Liver (tissue), 9 donors: ENCODE measurements around the gene PAPPA2. TPM values are rescaled to one million over a fixed set of nuclear protein-coding genes. Genes with fewer than 3 reads are reported as not detected.

Experiments
- DNase-seq: peaks from one replicate; pipeline ENCODE4 v3.0.0-alpha.2; 2017; ENCODE audit warnings: low spot score
- H3K27ac ChIP-seq, 2 donors: one replicate each; pipeline ENCODE4 v1.7.0; 2013; ENCODE audit warnings: inconsistent platforms in 2 of 2, low read length in 2 of 2, control low read depth in 1 of 2, low read depth in 1 of 2, mild to moderate bottlenecking in 1 of 2
- H3K27me3 ChIP-seq, 4 donors: one replicate each; pipeline versions ENCODE4 v1.6.1 to v1.7.0; 2013; ENCODE audit warnings: low read length in 3 of 4, inconsistent platforms in 1 of 4, mild to moderate bottlenecking in 1 of 4, moderate library complexity in 1 of 4; ENCODE audit not compliant: control insufficient read depth in 4 of 4, insufficient read depth in 4 of 4
- H3K36me3 ChIP-seq, 4 donors: one replicate each; pipeline versions ENCODE4 v1.6.1 to v1.7.0; 2013; ENCODE audit warnings: low read length in 3 of 4, mild to moderate bottlenecking in 3 of 4, low read depth in 1 of 4, moderate library complexity in 1 of 4; ENCODE audit not compliant: control insufficient read depth in 4 of 4, insufficient read depth in 3 of 4
- H3K4me1 ChIP-seq, 4 donors: one replicate each; pipeline versions ENCODE4 v1.6.1 to v1.7.0; 2013; ENCODE audit warnings: low read length in 3 of 4, mild to moderate bottlenecking in 3 of 4, moderate library complexity in 1 of 4; ENCODE audit not compliant: control insufficient read depth in 4 of 4, insufficient read depth in 4 of 4
- H3K4me3 ChIP-seq, 3 donors: one replicate each; pipeline versions ENCODE4 v1.6.1 to v1.7.0; 2013; ENCODE audit warnings: low read length in 3 of 3, control low read depth in 1 of 3, low read depth in 1 of 3, mild to moderate bottlenecking in 1 of 3
- H3K9ac ChIP-seq, 2 donors: one replicate each; pipeline ENCODE4 v1.7.0; 2013; ENCODE audit warnings: low read length in 2 of 2, mild to moderate bottlenecking in 2 of 2, moderate library complexity in 2 of 2, control low read depth in 1 of 2, low read depth in 1 of 2
- H3K9me3 ChIP-seq, 4 donors: one replicate each; pipeline versions ENCODE4 v1.6.1 to v1.7.0; 2013; ENCODE audit warnings: low read length in 3 of 4; ENCODE audit not compliant: control insufficient read depth in 4 of 4
- ATF3 ChIP-seq: IDR thresholded peaks from 2 replicates; pipeline ENCODE4 v1.6.1; 2016; ENCODE audit warnings: antibody characterized with exemption
- CTCF ChIP-seq: fragments of 150-350 bp; IDR thresholded peaks from 2 replicates; pipeline ENCODE4 v1.5.1; 2017; ENCODE audit warnings: improper control_type of control experiment, low read depth, low read length; ENCODE audit not compliant: missing input control
- EGR1 ChIP-seq, 2 donors: IDR thresholded peaks; 2 replicates each; pipeline ENCODE4 v1.6.1; 2016 to 2018; ENCODE audit warnings: antibody characterized with exemption in 2 of 2, low read depth in 2 of 2
- FOXA1 ChIP-seq: IDR thresholded peaks from 2 replicates; pipeline ENCODE4 v1.6.1; 2016; ENCODE audit warnings: antibody characterized with exemption
- FOXA2 ChIP-seq: IDR thresholded peaks from 2 replicates; pipeline ENCODE4 v1.6.1; 2016; ENCODE audit warnings: antibody characterized with exemption
- HNF4A ChIP-seq, 2 donors: conservative IDR thresholded peaks; 2 replicates each; pipeline ENCODE4 v1.6.1; 2016; ENCODE audit warnings: antibody characterized with exemption in 2 of 2, mild to moderate bottlenecking in 2 of 2
- MAX ChIP-seq: IDR thresholded peaks from 2 replicates; pipeline ENCODE4 v1.6.1; 2016; ENCODE audit warnings: antibody characterized with exemption
- RAD21 ChIP-seq, 2 donors: IDR thresholded peaks; 2 replicates each; pipeline ENCODE4 v1.6.1; 2016; ENCODE audit warnings: antibody characterized with exemption in 2 of 2, mild to moderate bottlenecking in 2 of 2
- REST ChIP-seq: IDR thresholded peaks from 2 replicates; pipeline ENCODE4 v1.6.1; 2016; ENCODE audit warnings: antibody characterized with exemption, mild to moderate bottlenecking
- RXRA ChIP-seq, 2 donors: IDR thresholded peaks; 2 replicates each; pipeline ENCODE4 v1.6.1; 2017 to 2018; ENCODE audit warnings: antibody characterized with exemption in 2 of 2, mild to moderate bottlenecking in 1 of 2
- SP1 ChIP-seq: IDR thresholded peaks from 2 replicates; pipeline ENCODE4 v1.6.1; 2018; ENCODE audit warnings: antibody characterized with exemption, mild to moderate bottlenecking
- TAF1 ChIP-seq: conservative IDR thresholded peaks from 2 replicates; pipeline ENCODE4 v1.6.1; 2016; ENCODE audit warnings: antibody characterized with exemption, mild to moderate bottlenecking
- YY1 ChIP-seq: IDR thresholded peaks from 2 replicates; pipeline ENCODE4 v1.6.1; 2016; ENCODE audit warnings: antibody characterized with exemption, mild to moderate bottlenecking
- WGBS: extraction: QIAGEN DNeasy Blood & Tissue Kit; methylation state at CpG from one replicate; pipeline ENCODE4 v1.1.7; 2013; 5-methylcytosine and 5-hydroxymethylcytosine counted together
- polyA plus RNA-seq, 2 donors: library from polyadenylated mRNA; stranded (reverse) in 1 of 2; unstranded in 1 of 2; fragments of 200-250 nt in 1 of 2; fragments of >200 nt in 1 of 2; fragmentation: Nextera tagmentation in 1 of 2; extraction: Ambion mirVana in 1 of 2; gene quantifications; one replicate each; pipeline versions ENCODE4 v1.2.1 to v1.2.3, GENCODE V29; 2013 to 2015
- total RNA-seq, 2 donors: library from RNA; depleted of rRNA; stranded (reverse); fragments of >200 nt; gene quantifications; one replicate each; pipeline ENCODE4 v1.2.3, GENCODE V29; 2014
- donor health status: healthy.
- donor health status: healthy.
- donor health status: healthy.
- donor health status: healthy.
- donor health status: healthy.

The PAPPA2 gene
- total and polyA plus RNA-seq, 4 donors = 0.19 to 27.2 (median 13.4) TPM

GRCh38 chr1:176744142-176744541 lies 281.2 kb downstream of the PAPPA2 start:
- TF ChIP-seq TAF1 = no peak
- TF ChIP-seq RXRA (IDR thresholded peaks at IDR 0.05) = peak in 1 of 2 donors; percentile 38
- peak; percentile 38 for TF ChIP-seq FOXA2
- peak; percentile 17 to 37 for TF ChIP-seq HNF4A (conservative IDR thresholded peaks at IDR 0.05)
- TF ChIP-seq REST = no peak
- TF ChIP-seq ATF3 = no peak
- peak; percentile 35 for TF ChIP-seq YY1
- TF ChIP-seq SP1 = no peak
- peak in 1 of 2 donors; percentile 22 for TF ChIP-seq RAD21 (IDR thresholded peaks at IDR 0.05)
- no peak for TF ChIP-seq FOXA1
- Histone ChIP-seq H3K9me3 (no peaks in the 10 kb centered on the region), H3K9ac (no peak overlapping the region), H3K27ac (no peak overlapping the region), H3K36me3 (no peaks in the 10 kb centered on the region), H3K4me3 (no peak overlapping the region), H3K27me3 (peaks cover 0 to 3% (median 0%) of the 10 kb centered on the region in 4 donors), H3K4me1 (peaks cover 0 to 17% (median 5%) of the 10 kb centered on the region in 4 donors)
- no peak for DNase-seq
- WGBS = 47% methylated on average over 1 of the region's 1 CpG

GRCh38 chr1:176745945-176746344 lies 283.0 kb downstream of the PAPPA2 start:
- H3K4me3 ChIP-seq = no peak overlapping the region
- H3K36me3 ChIP-seq = no peaks in the 10 kb centered on the region
- no peak for DNase-seq
- TF ChIP-seq CTCF (peak; percentile 14), RXRA (IDR thresholded peaks at IDR 0.05) (no peak), RAD21 (IDR thresholded peaks at IDR 0.05) (peak; percentile 51 to 63), REST (no peak), MAX (no peak), SP1 (no peak), EGR1 (IDR thresholded peaks at IDR 0.05; ENCODE audit: low read depth in 2 of 2) (no peak)
- peaks cover 0 to 3% (median 0%) of the 10 kb centered on the region in 4 donors for H3K27me3 ChIP-seq
- WGBS = 63% methylated on average over 1 of the region's 1 CpG
- H3K4me1 ChIP-seq = peaks cover 0 to 17% (median 5%) of the 10 kb centered on the region in 4 donors
- H3K9ac ChIP-seq = no peak overlapping the region
- no peaks in the 10 kb centered on the region for H3K9me3 ChIP-seq
- H3K27ac ChIP-seq = no peak overlapping the region
